ENCODE measurements around the gene MAFG.
"Not testable (repeated sequence)": the region's sequence is repeated elsewhere in the genome, so short reads cannot be mapped to it uniquely, and the experiment has no call there.

Gene MAFG

DNA sequence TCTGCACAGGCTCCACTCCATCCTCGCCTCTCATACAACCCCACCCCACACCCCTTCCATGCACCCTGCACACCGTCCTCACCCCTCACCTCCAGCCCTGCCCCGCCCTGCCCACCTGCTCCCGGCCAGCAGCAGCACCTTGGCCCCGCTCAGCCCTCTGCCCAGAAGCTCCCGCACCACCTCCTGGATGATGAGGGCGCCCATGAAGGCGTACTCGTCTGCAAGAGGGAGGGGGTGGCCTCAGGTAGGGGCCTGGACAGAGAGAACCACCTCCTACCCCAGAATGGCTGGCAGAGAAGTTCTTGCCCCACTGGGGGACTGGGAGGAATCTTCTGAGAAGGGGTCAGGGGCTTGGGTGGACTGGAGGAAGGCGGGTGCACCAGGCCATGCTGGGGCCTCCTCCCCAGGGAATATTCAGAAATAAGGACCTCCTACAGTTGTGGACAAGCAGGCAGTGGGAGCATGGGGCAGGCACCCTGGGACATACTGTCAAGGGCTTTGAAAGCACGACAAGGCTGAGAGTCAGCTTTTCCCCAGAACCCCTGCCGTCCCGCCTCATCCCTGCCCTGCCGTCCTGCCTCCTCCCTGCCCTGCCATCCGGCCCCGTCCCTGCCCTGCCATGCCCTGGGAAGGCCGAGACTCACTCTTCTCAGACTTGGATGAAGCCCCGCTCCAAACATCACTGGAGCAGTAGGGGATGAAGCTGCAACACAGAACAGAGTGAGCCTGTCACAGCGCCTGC lies 30.3 kb upstream of the MAFG start:
- no peak for DNase-seq

- no peak for DNase-seq
These were observed 29.4 kb upstream of the MAFG start for GRCh38 chr17:81956607-81957589.

GRCh38 chr17:81955756-81956544 lies 28.4 kb upstream of the MAFG start:
- no peak for DNase-seq

GRCh38 chr17:81955058-81955681 lies 27.6 kb upstream of the MAFG start:
- DNase-seq: no peak

GRCh38 chr17:81954131-81955057 lies 26.9 kb upstream of the MAFG start:
- no peak for DNase-seq

DNA sequence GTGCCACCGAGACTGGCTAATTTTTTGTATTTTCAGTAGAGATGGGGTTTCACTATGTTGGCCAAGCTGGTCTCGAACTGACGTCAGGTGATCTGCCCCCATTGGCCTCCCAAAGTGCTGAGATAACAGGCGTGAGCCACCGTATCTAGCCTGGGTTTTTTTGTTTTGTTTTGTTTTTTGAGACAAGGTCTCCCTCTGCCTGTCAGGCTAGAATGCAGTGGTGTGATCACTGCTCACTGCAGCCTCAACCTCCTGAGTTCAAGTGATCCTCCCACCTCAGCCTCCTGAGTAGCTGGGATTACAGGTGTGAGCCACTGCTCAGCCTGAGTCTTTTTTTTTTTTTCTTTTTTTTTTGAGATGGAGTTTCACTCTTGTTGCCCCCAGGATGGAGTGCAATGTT lies 25.9 kb upstream of the MAFG start:
- DNase-seq: not testable (repeated sequence)

DNA sequence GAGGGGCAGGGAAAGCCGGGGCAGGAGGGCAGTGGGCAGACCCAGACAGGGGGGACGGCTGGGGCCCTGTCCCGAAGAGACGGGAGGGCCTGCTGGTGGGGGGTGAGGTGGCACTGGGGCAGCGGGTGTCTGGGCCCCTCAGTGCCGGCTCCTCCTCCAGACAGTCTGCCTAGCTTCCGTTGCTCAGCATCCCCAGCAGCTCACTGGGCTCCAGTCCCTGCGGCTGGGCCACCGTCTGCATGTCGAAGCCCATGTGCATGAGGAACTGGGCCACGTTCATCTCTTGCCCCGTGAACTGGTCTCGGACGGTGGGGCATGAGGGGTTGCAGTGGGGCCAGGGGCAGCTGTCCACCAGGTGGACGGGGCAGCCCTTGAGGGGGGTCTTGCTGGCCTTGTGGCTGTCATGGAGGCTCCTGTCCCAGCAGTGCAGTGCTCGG lies 25.3 kb upstream of the MAFG start:
- DNase-seq: no peak

GRCh38 chr17:81951785-81952684 lies 24.5 kb upstream of the MAFG start:
- no peak for DNase-seq

GRCh38 chr17:81950501-81950900 lies 23.0 kb upstream of the MAFG start:
- DNase-seq: no peak

DNA sequence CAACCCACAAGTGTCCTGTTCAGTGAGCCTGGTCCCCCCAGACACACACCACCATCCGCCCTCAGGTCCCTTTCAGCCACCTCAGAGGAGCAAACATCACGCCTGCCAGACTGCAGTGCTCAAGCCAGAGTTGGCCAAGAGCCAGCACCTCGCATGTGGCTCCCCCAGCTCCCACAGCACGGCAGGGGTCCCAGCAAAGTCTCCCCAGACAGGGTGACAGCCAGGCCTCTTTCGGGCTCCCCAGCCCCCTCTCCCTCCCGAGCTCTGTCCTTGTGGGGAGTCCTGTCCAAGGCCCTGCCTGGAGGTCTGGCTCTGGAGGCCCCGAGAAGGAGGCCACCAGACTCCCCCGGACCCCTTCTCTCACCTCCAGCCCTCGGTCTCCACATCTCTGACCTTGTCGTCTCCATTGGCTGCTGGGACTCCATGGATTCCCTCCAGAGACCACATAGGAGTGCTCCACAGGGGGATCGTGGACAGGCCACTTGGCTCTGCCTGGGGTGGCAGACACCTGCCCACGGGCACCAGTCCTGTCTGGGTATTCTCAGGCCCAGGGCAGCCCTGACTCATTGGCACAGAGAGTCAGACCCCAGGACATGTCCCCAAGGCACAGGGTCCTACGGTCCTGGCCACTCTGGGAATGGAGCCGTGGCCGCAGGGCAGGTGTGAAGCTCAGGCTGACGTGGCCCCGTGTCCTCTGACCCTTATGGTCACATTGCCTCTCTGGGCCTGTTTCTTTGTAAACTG lies 21.3 kb upstream of the MAFG start:
- DNase-seq: no peak

DNA sequence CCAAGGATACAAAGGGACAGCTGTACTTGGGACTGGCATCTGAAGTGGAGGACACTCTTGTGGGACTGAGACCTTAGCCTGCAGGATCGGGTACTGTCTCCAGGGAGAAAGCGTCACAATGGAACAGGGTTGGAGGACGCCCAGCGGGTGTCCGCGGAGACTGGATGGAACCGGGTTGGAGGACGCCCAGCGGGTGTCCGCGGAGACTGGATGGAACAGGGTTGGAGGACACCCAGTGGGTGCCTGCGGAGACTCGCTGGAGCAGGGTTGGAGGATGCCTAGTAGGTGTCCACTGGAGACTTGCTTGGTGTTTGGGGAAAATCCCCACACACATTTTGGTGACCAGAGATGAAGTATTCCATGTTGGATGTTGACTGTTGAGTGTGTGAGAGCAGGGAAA lies 19.7 kb upstream of the MAFG start, which contains the start of gene MYADML2:
TSS of gene MYADML2 (minus strand) at position 45 of the 400 bp plus-strand sequence. CDS start 5,492 bp downstream, outside the sequence.
- DNase-seq: no peak

DNA sequence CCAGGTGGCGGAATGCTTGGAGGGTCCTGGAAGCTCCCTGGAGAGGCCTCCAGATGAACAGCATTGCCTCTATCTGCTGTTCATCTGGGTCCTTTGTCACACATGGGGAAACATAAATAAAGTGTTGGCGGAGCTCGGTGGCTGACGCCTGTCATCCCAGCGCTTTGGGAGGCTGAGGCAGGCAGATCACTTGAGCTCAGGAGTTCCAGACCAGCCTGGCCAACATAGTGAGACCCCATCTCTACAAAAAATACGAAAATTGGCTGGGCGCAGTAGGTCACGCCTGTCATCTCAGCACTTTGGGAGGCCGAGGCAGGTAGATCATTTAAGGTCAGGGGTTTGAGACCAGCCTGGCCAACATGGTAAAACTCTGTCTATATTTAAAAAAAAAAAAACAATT lies 17.3 kb upstream of the MAFG start:
- DNase-seq: no peak

DNA sequence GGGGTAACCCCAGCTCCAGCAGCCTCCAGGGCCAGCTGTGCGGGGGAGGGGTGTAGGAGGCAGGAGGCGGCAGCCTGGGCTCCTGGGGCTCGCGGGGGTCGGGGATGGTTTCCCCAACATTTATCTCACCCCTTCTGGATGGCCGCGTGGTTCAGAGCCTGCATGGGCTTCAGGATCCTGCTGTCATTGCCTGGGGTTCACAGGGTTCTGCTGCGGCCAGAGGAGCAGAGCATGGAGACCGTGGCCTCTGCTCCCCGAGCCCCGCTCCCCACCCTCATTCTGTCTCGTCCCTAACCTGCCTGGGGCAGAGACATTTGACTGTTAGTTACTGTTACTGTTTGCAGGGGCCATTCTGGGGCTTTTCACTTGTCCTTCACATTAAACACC lies 14.6 kb upstream of the MAFG start:
- no peak for DNase-seq

GRCh38 chr17:81941484-81942166 lies 14.1 kb upstream of the MAFG start:
- no peak for DNase-seq

DNA sequence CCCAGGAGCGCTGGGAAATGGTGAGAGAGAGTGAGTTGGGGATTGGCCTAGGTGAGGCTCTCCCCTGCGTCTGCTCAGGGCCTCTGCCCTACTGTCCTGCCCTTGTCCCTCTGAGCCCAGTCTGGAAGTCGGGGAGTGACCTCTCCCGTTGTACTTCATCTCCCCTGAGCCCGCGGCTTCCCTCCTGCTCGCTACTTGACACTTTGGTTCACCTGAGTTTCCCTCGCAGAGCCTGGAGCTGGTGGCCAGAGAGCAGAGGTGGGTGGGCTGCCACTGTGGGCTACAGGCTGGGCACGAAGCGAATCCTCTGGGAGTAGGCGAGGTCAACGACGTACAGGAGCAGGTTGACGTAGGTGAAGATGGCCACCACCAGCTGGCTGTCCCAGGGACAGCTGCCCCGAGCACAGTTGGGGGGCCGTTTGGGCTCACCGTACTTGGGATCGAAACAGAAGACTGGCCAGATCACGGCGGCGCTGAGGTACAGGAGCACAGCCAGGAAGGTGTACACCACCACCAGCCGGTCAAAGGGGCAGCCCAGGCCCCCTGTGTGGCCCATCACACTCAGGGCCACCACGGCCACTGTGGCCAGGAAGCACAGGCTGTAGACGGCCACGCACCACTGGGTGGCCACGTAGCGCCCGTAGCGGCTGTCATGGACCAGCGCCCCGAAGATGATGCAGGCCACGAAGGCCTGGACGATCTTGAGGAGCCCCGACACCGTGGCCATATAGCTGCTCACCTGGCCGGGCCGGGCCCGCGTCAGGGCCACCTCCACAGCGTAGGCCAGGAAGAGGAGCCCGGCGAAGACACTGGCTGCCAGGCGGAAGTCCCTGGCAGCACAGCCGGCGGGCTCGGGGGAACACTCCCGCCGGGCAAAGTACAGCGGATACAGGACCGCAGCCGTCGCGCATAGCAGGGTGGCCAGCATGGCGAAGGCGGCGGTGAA lies 13.3 kb upstream of the MAFG start:
- DNase-seq: no peak

- no peak for DNase-seq
These were observed 12.4 kb upstream of the MAFG start for GRCh38 chr17:81939881-81940385.

DNA sequence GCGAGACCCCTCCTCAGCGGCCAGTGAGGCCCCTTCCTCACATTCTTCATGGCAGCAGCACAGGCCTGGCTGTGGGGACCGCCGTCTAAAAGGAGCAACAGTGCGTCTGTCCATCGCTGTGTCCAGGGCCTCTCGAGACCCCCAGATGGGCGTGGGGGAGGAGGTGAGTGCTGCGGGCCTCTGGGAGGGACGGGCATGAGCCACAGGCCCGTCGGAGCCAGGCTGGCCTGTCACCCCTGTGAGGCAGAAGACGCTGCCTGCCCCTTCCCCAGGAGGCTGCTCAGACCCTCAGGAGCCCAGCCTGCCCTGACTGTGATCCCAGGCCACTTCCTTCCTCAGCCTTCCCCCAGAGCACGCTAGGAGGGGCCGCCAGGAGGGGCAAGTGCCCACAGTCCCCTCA lies 11.7 kb upstream of the MAFG start:
- DNase-seq: no peak

- DNase-seq: no peak
These were observed 8.2 kb upstream of the MAFG start for GRCh38 chr17:81935709-81936084.

Data from 8988T (cell line).